Cerebellar nuclear complex (tissue), 1 donor: ENCODE measurements around the gene ATG14.
"Not testable (repeated sequence)": the region's sequence is repeated elsewhere in the genome, so short reads cannot be mapped to it uniquely, and the experiment has no call there.

Experiments used
- DNase-seq, 2 experiments: peaks; one replicate each; lab custom pipeline; 2025; lab: John Stamatoyannopoulos, UW

ATG14 gene

GRCh38 chr14:55386037-55386808 is 25.4 kb downstream of the ATG14 start:
- no peak for DNase-seq

GRCh38 chr14:55384536-55384935 is 27.1 kb downstream of the ATG14 start:
- DNase-seq, result no peak

- no peak for DNase-seq
Observed at GRCh38 chr14:55383541-55384140, 28.0 kb downstream of the ATG14 start.

GRCh38 chr14:55383056-55383466 is 28.6 kb downstream of the ATG14 start:
- DNase-seq, result not testable (repeated sequence)

- no peak for DNase-seq
Observed at GRCh38 chr14:55382483-55382882, 29.1 kb downstream of the ATG14 start.

- DNase-seq, result no peak
Observed at GRCh38 chr14:55381561-55381960, 30.1 kb downstream of the ATG14 start.

- DNase-seq, result no peak
Observed at GRCh38 chr14:55381040-55381439, 30.6 kb downstream of the ATG14 start.

GRCh38 chr14:55377236-55377635 is 34.4 kb downstream of the ATG14 start:
- DNase-seq, result no peak

GRCh38 chr14:55374771-55375170 is 36.9 kb downstream of the ATG14 start:
- no peak for DNase-seq

GRCh38 chr14:55373784-55374705 is 37.6 kb downstream of the ATG14 start:
- DNase-seq, result no peak

- DNase-seq, result no peak
Observed at GRCh38 chr14:55372825-55373224, 38.8 kb downstream of the ATG14 start.

- no peak for DNase-seq
Observed at GRCh38 chr14:55372423-55372822, 39.2 kb downstream of the ATG14 start.

GRCh38 chr14:55370883-55371455 is 40.7 kb downstream of the ATG14 start:
- no peak for DNase-seq

GRCh38 chr14:55366271-55366670 is 45.4 kb downstream of the ATG14 start:
- DNase-seq, result no peak

GRCh38 chr14:55361190-55361589 is 50.4 kb downstream of the ATG14 start:
- DNase-seq, result no peak

GRCh38 chr14:55359307-55359706 is 52.3 kb downstream of the ATG14 start:
- no peak for DNase-seq

GRCh38 chr14:55356913-55357312 is 54.7 kb downstream of the ATG14 start:
- no peak for DNase-seq

- DNase-seq, result no peak
Observed at GRCh38 chr14:55355922-55356321, 55.7 kb downstream of the ATG14 start.

GRCh38 chr14:55354500-55354899 is 57.1 kb downstream of the ATG14 start:
- DNase-seq, result peak; percentile 37 to 65

GRCh38 chr14:55353686-55354467 is 57.8 kb downstream of the ATG14 start:
- no peak for DNase-seq

GRCh38 chr14:55352201-55352600 is 59.4 kb downstream of the ATG14 start:
- no peak for DNase-seq
